H9 (cell line): ENCODE measurements around the gene SEC22A. TPM values are rescaled to one million over a fixed set of nuclear protein-coding genes. Genes with fewer than 3 reads are reported as not detected.

Experiments used
- DNase-seq: peaks from one replicate; pipeline ENCODE4 v3.0.0-alpha.2; 2017
- H2AFZ ChIP-seq: one replicate; pipeline ENCODE4 v1.6.1; 2013; ENCODE audit warnings: mild to moderate bottlenecking, low read length, control low read depth, moderate library complexity
- H2AK5ac ChIP-seq: 2 replicates; pipeline ENCODE4 v1.6.1; 2013; ENCODE audit warnings: low read length, control low read depth, mixed read lengths; ENCODE audit not compliant: insufficient read length
- H2BK120ac ChIP-seq: one replicate; pipeline ENCODE4 v1.6.1; 2013; ENCODE audit warnings: low read depth, mild to moderate bottlenecking, low read length, control low read depth, inconsistent platforms; ENCODE audit not compliant: poor library complexity, severe bottlenecking
- H2BK12ac ChIP-seq: 2 replicates; pipeline ENCODE4 v1.6.1; 2013; ENCODE audit warnings: low read length, control low read depth, mixed read lengths, low read depth; ENCODE audit not compliant: insufficient read length
- H2BK15ac ChIP-seq: 2 replicates; pipeline ENCODE4 v1.6.1; 2013; ENCODE audit warnings: low read depth, low read length, control low read depth
- H2BK20ac ChIP-seq: one replicate; pipeline ENCODE4 v1.6.1; 2013; ENCODE audit warnings: low read depth, mild to moderate bottlenecking, low read length, control low read depth, inconsistent platforms; ENCODE audit not compliant: poor library complexity, severe bottlenecking
- H2BK5ac ChIP-seq: 2 replicates; pipeline ENCODE4 v1.6.1; 2013; ENCODE audit warnings: low read length, control low read depth, mixed read lengths; ENCODE audit not compliant: insufficient read length
- H3K14ac ChIP-seq: 2 replicates; pipeline ENCODE4 v1.6.1; 2013; ENCODE audit warnings: low read length, control low read depth; ENCODE audit not compliant: insufficient read depth
- H3K18ac ChIP-seq: 2 replicates; pipeline ENCODE4 v1.6.1; 2013; ENCODE audit warnings: low read depth, mild to moderate bottlenecking, mixed read lengths, low read length, control low read depth; ENCODE audit not compliant: insufficient read length
- H3K23ac ChIP-seq: 2 replicates; pipeline ENCODE4 v1.6.1; 2013; ENCODE audit warnings: low read length, control low read depth, mixed read lengths, low read depth; ENCODE audit not compliant: insufficient read length
- H3K23me2 ChIP-seq: 2 replicates; pipeline ENCODE4 v1.6.1; 2013; ENCODE audit warnings: low read depth, mild to moderate bottlenecking, mixed read lengths, low read length, control low read depth; ENCODE audit not compliant: insufficient read length, poor library complexity, severe bottlenecking
- H3K27ac ChIP-seq: 2 replicates; pipeline ENCODE4 v1.5.1; 2013; ENCODE audit warnings: low read length, control low read depth, mixed read lengths, low read depth; ENCODE audit not compliant: insufficient read length
- H3K27me3 ChIP-seq: 2 replicates; pipeline ENCODE4 v1.6.1; 2013; ENCODE audit warnings: low read length, control low read depth, inconsistent platforms; ENCODE audit not compliant: insufficient read depth
- H3K4ac ChIP-seq: 2 replicates; pipeline ENCODE4 v1.6.1; 2013; ENCODE audit warnings: low read depth, mild to moderate bottlenecking, control low read depth, inconsistent platforms, low read length, moderate library complexity
- H3K4me1 ChIP-seq: 2 replicates; pipeline ENCODE4 v1.6.1; 2013; ENCODE audit warnings: low read length, control low read depth, inconsistent platforms; ENCODE audit not compliant: insufficient read depth
- H3K4me2 ChIP-seq: 2 replicates; pipeline ENCODE4 v1.6.1; 2013; ENCODE audit warnings: low read length, control low read depth, mixed read lengths; ENCODE audit not compliant: insufficient read length, insufficient read depth
- H3K56ac ChIP-seq: 2 replicates; pipeline ENCODE4 v1.6.1; 2013; ENCODE audit warnings: low read depth, mild to moderate bottlenecking, mixed read lengths, low read length, control low read depth; ENCODE audit not compliant: insufficient read length
- H3K79me1 ChIP-seq: 2 replicates; pipeline ENCODE4 v1.6.1; 2013; ENCODE audit warnings: low read depth, mild to moderate bottlenecking, moderate library complexity, low read length, control low read depth, inconsistent platforms; ENCODE audit not compliant: insufficient read depth, poor library complexity, severe bottlenecking
- H3K79me2 ChIP-seq: 2 replicates; pipeline ENCODE4 v1.6.1; 2013; ENCODE audit warnings: low read length, control low read depth, inconsistent platforms; ENCODE audit not compliant: insufficient read depth
- H3K9ac ChIP-seq: 2 replicates; pipeline ENCODE4 v1.6.1; 2013; ENCODE audit warnings: low read length, control low read depth, mixed read lengths; ENCODE audit not compliant: insufficient read length; ENCODE audit errors: extremely low read depth
- H3K9me3 ChIP-seq: one replicate; pipeline ENCODE4 v1.6.1; 2013; ENCODE audit warnings: low read depth, low read length, inconsistent platforms; ENCODE audit not compliant: control insufficient read depth
- H3T11ph ChIP-seq: one replicate; pipeline ENCODE4 v1.6.1; 2013; ENCODE audit warnings: mild to moderate bottlenecking, low read length, control low read depth, inconsistent platforms
- H4K20me1 ChIP-seq: one replicate; pipeline ENCODE4 v1.6.1; 2013; ENCODE audit not compliant: control insufficient read depth, insufficient read length, insufficient read depth
- H4K5ac ChIP-seq: 2 replicates; pipeline ENCODE4 v1.6.1; 2013; ENCODE audit warnings: low read depth, mild to moderate bottlenecking, mixed read lengths, low read length, control low read depth; ENCODE audit not compliant: insufficient read length
- H4K8ac ChIP-seq: replicated peaks from 2 replicates; pipeline ENCODE4 v1.6.1; 2013; ENCODE audit warnings: low read length, control low read depth, mixed read lengths, low read depth; ENCODE audit not compliant: insufficient read length
- H4K91ac ChIP-seq: 2 replicates; pipeline ENCODE4 v1.6.1; 2013; ENCODE audit warnings: low read depth, mild to moderate bottlenecking, moderate library complexity, mixed read lengths, low read length, control low read depth; ENCODE audit not compliant: insufficient read length
- H3K27ac Mint-ChIP-seq, 3 experiments: 2 replicates in 2 of 3; 3 replicates in 1 of 3; pipeline ENCODE4 v1.8.0; 2020 to 2021; ENCODE audit warnings: mixed read lengths in 3 of 3, mild to moderate bottlenecking in 1 of 3, moderate library complexity in 1 of 3
- H3K27me3 Mint-ChIP-seq: 2 replicates; pipeline ENCODE4 v1.8.0; 2021; ENCODE audit warnings: low read depth, mild to moderate bottlenecking, moderate library complexity, mixed read lengths
- H3K36me3 Mint-ChIP-seq, 3 experiments: 2 replicates in 2 of 3; 3 replicates in 1 of 3; pipeline ENCODE4 v1.8.0; 2020 to 2021; ENCODE audit warnings: low read depth in 3 of 3, mixed read lengths in 3 of 3; ENCODE audit not compliant: insufficient read depth in 1 of 3
- H3K4me1 Mint-ChIP-seq, 2 experiments: 2 replicates each; pipeline ENCODE4 v1.8.0; 2020; ENCODE audit warnings: mixed read lengths in 2 of 2
- H3K4me3 Mint-ChIP-seq, 2 experiments: 2 replicates in 1 of 2; 3 replicates in 1 of 2; pipeline ENCODE4 v1.8.0; 2020 to 2021; ENCODE audit warnings: mild to moderate bottlenecking in 2 of 2, mixed read lengths in 2 of 2, moderate library complexity in 1 of 2
- H3K9me3 Mint-ChIP-seq, 2 experiments: 2 replicates in 1 of 2; 3 replicates in 1 of 2; pipeline ENCODE4 v1.8.0; 2020; ENCODE audit warnings: mild to moderate bottlenecking in 2 of 2, mixed read lengths in 2 of 2, moderate library complexity in 1 of 2
- CTCF ChIP-seq: fragments of 200-600 bp; sonication (generic); conservative IDR thresholded peaks from 3 replicates; pipeline ENCODE4 v1.8.0; 2021; ENCODE audit warnings: antibody characterized with exemption, mild to moderate bottlenecking
- WGBS: extraction: QIAGEN DNeasy Blood & Tissue Kit; methylation state at CpG from one replicate; pipeline ENCODE4 v1.1.7; 2013; ENCODE audit warnings: missing lambda C conversion rate, low lambda C conversion rate, mixed read lengths; ENCODE audit not compliant: insufficient read length; ENCODE audit errors: extremely low coverage; 5-methylcytosine and 5-hydroxymethylcytosine counted together
- total RNA-seq: library from RNA; stranded (reverse); gene quantifications from 2 replicates; pipeline ENCODE4 v1.2.1, GENCODE V29; 2021

SEC22A gene
- total RNA-seq, 1 experiment from 2014 or later: 9.9 TPM

- Histone ChIP-seq H3K4me1 (peaks cover 5% of the 10 kb centered on the region; the same call in 1 of the 2 replicates), H3K4me2 (peak overlapping the region; percentile 99), H2BK12ac (no peak overlapping the region), H4K5ac (no peak overlapping the region), H2AK5ac (no peak overlapping the region), H3K79me2 (no peaks in the 10 kb centered on the region), H2BK15ac (no peak overlapping the region), H4K20me1 (no peaks in the 10 kb centered on the region), H3K56ac (no peak overlapping the region), H3K27me3 (no peaks in the 10 kb centered on the region), H3K79me1 (peaks cover 8% of the 10 kb centered on the region), H3K23ac (no peak overlapping the region), H2BK20ac (no peak overlapping the region), H2AFZ (peak overlapping the region; percentile 89), H3K14ac (no peak overlapping the region), H3K9me3 (no peaks in the 10 kb centered on the region), H3T11ph (peak overlapping the region; percentile 82), H4K8ac (no peak overlapping the region), H3K4ac (no peak overlapping the region; the same call in 1 of the 2 replicates), H4K91ac (no peak overlapping the region), H2BK120ac (no peak overlapping the region), H3K23me2 (peaks cover 7% of the 10 kb centered on the region), H3K9ac (peak overlapping the region; percentile 81), H2BK5ac (no peak overlapping the region), H3K27ac (no peak overlapping the region), H3K18ac (no peak overlapping the region)
- WGBS: no CpG with 5 or more reads among the region's 7 CpGs
- Mint-ChIP-seq H3K36me3 (peaks cover 0 to 6% (median 5%) of the 10 kb centered on the region in 3 experiments; a peak in 3 of 7 replicates), H3K9me3 (peaks cover 4 to 5% of the 10 kb centered on the region in 2 experiments; a peak in 4 of 5 replicates), H3K4me3 (peak overlapping the region; percentile 89 to 96), H3K27ac (peak overlapping the region; percentile 32 to 94 (median 76); a peak in 4 of 7 replicates), H3K27me3 (no peaks in the 10 kb centered on the region), H3K4me1 (peaks cover 10 to 21% of the 10 kb centered on the region in 2 experiments)
- peak; percentile 38 for DNase-seq
- peak; percentile 19; the same call in 1 of the 3 replicates for TF ChIP-seq CTCF
Measured at GRCh38 chr3:123202451-123202850, 708 bp downstream of the SEC22A start.
